Measurements from ENCODE around the gene PLA2G15.

PLA2G15 gene

GRCh38 chr16:68299571-68300453 lies 54.6 kb downstream of the PLA2G15 start:
- DNase-seq = no peak

GRCh38 chr16:68300734-68301459 lies 55.7 kb downstream of the PLA2G15 start:
- no peak for DNase-seq

GRCh38 chr16:68306633-68307032 lies 61.5 kb downstream of the PLA2G15 start:
- DNase-seq = no peak

GRCh38 chr16:68309799-68310198 lies 64.6 kb downstream of the PLA2G15 start:
- DNase-seq = no peak

GRCh38 chr16:68310437-68310773 lies 65.2 kb downstream of the PLA2G15 start:
- DNase-seq = no peak
